ENCODE data around the gene AFF3. TPM values are rescaled to one million over a fixed set of nuclear protein-coding genes. Genes with fewer than 3 reads are reported as not detected.

AFF3 gene
- total and polyA plus RNA-seq, 2 of the 8 experiments (the other 6 are each of a cell fraction or from before 2014, with no cell fraction given): 0.27 to 3.0 TPM

DNA sequence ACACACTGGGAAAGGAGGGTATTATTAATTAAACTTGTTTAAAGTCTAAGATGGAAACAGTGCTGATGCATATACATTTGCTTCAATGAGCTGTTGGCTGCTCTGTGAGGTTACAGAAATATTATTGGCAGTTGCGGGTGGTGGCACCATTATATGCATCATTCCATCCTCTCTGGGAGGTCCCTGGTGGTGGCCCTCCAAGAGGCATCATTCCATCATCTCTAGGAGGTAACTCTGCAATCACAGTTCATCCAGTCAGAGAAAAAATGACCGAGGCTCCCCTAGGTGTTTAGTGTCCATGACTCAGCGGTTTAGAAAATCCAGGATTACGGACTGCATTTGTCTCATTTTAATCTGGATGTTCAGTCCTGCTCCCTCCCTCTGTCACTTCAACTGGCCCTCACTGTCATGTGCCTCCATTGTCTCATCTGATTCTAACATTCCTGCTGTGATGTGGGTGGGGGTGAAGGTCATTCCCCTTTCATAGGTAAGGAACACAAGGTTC lies 15.4 kb downstream of the AFF3 start:
- no peak overlapping the region for H3K9ac ChIP-seq (replicated peaks in 1 of 4; ENCODE audit: extremely low read depth in 1 of 4, low read depth in 3 of 4, low read length in 3 of 4)
- H3K36me3 ChIP-seq (ENCODE audit: control insufficient read depth in 2 of 4, insufficient read depth in 4 of 4, low read length in 3 of 4): no peaks in the 10 kb centered on the region
- H2AFZ ChIP-seq (ENCODE audit: low read length): no peak overlapping the region
- H3K18ac ChIP-seq (ENCODE audit: extremely low read depth, low read length): no peak overlapping the region
- ChIA-PET CTCF (ENCODE audit: partially characterized antibody) (no interaction called here), POLR2A (ENCODE audit: partially characterized antibody) (no interaction called here)
- H3K4me3 ChIP-seq (ENCODE audit: extremely low read depth in 1 of 4, insufficient read depth in 2 of 4, low read depth in 3 of 4, low read length in 4 of 4): no peak overlapping the region
- WGBS, 2 experiments (ENCODE audit: extremely low coverage in 1 of 2, insufficient coverage in 1 of 2, insufficient read length in 1 of 2, insufficient replicate concordance in 2 of 2, low coverage in 1 of 2, low lambda C conversion rate in 2 of 2, missing lambda C conversion rate in 1 of 2): 86% methylated on average over 4 of the region's 4 CpGs; no CpG with 5 or more reads in 1 of the 2 experiments
- TF ChIP-seq CHD1 (IDR thresholded peaks at IDR 0.05; ENCODE audit: low read depth, low read length): no peak
- no peak for TF ChIP-seq EZH2 (IDR thresholded peaks at IDR 0.05; ENCODE audit: low read depth, low read length, severe bottlenecking)
- TF ChIP-seq PHF8 (conservative IDR thresholded peaks at IDR 0.05; ENCODE audit: low read depth, low read length): no peak
- no peak for TF ChIP-seq CBX8 (IDR thresholded peaks at IDR 0.05; ENCODE audit: borderline replicate concordance, low read depth, low read length)
- TF ChIP-seq JUN (IDR thresholded peaks at IDR 0.05; ENCODE audit: low read depth, low read length): no peak
- no peak for TF ChIP-seq CHD2 (IDR thresholded peaks at IDR 0.05; ENCODE audit: low read length)
- TF ChIP-seq, protein P1, sequence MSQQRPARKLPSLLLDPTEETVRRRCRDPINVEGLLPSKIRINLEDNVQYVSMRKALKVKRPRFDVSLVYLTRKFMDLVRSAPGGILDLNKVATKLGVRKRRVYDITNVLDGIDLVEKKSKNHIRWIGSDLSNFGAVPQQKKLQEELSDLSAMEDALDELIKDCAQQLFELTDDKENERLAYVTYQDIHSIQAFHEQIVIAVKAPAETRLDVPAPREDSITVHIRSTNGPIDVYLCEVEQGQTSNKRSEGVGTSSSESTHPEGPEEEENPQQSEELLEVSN (IDR thresholded peaks at IDR 0.05): no peak
- TF ChIP-seq SUZ12 (IDR thresholded peaks at IDR 0.05; ENCODE audit: low read length): no peak
- TF ChIP-seq HDAC6 (IDR thresholded peaks at IDR 0.05; ENCODE audit: low read depth, low read length): no peak
- TF ChIP-seq KDM5A (IDR thresholded peaks at IDR 0.05; ENCODE audit: low read length): no peak
- H4K8ac ChIP-seq (ENCODE audit: extremely low read depth, insufficient read depth, low read length): no peak overlapping the region
- no peak overlapping the region for H3K4me2 ChIP-seq (ENCODE audit: insufficient read depth in 1 of 2, low read depth in 2 of 2, low read length in 2 of 2)
- no peaks in the 10 kb centered on the region for H3K23me2 ChIP-seq (ENCODE audit: low read depth, low read length)
- no peak overlapping the region for H3K14ac ChIP-seq (ENCODE audit: insufficient read length)
- no peak for DNase-seq (ENCODE audit: low read depth in 1 of 2, low spot score in 2 of 2)
- peaks cover 6 to 31% (median 16%) of the 10 kb centered on the region in 4 experiments for H3K27me3 ChIP-seq (replicated peaks in 1 of 4; ENCODE audit: control insufficient read depth in 3 of 4, extremely low read depth in 1 of 4, insufficient read depth in 3 of 4, low read length in 3 of 4)
- no peak overlapping the region for H2AK5ac ChIP-seq (ENCODE audit: low read depth, low read length)
- no peak overlapping the region for H3K56ac ChIP-seq (replicated peaks; ENCODE audit: insufficient read length, low read depth, low read length)
- no peak for FAIRE-seq
- H3K9me3 ChIP-seq (ENCODE audit: insufficient read depth in 2 of 2, low read depth in 1 of 2, low read length in 1 of 2): no peaks in the 10 kb centered on the region
- no peak overlapping the region for H3K23ac ChIP-seq (ENCODE audit: insufficient read length)
- no peak overlapping the region for H4K5ac ChIP-seq (ENCODE audit: insufficient read length, low read depth, low read length)
- no peaks in the 10 kb centered on the region for H3K4me1 ChIP-seq (replicated peaks in 1 of 4; ENCODE audit: control insufficient read depth in 3 of 4, insufficient read depth in 4 of 4, low read length in 3 of 4)
- H3K79me2 ChIP-seq (ENCODE audit: control insufficient read depth in 1 of 2, insufficient read depth in 2 of 2, low read length in 2 of 2): no peaks in the 10 kb centered on the region
- no peak overlapping the region for H2BK120ac ChIP-seq (replicated peaks; ENCODE audit: low read depth, low read length)
- no peak overlapping the region for H3K4ac ChIP-seq (replicated peaks; ENCODE audit: insufficient read length, low read depth, low read length)
- no peak overlapping the region for H2BK12ac ChIP-seq (ENCODE audit: low read depth, low read length)
- no peak overlapping the region for H2BK15ac ChIP-seq (ENCODE audit: low read length)
- no peak overlapping the region for H2BK20ac ChIP-seq (ENCODE audit: low read length)
- H2BK5ac ChIP-seq (ENCODE audit: low read depth, low read length): no peak overlapping the region
- H4K91ac ChIP-seq (replicated peaks; ENCODE audit: insufficient read length, low read length): no peak overlapping the region
- no peak overlapping the region for H3K27ac ChIP-seq (ENCODE audit: low read depth, low read length)
- H3K79me1 ChIP-seq (ENCODE audit: low read depth, low read length): no peaks in the 10 kb centered on the region
- H4K20me1 ChIP-seq (replicated peaks in 1 of 2; ENCODE audit: control insufficient read depth in 1 of 2, insufficient read depth in 2 of 2, low read length in 2 of 2): no peaks in the 10 kb centered on the region
